HG02642 (cell line): ENCODE data around the gene NEIL1.
"Not testable (repeated sequence)": the region's sequence is repeated elsewhere in the genome, so short reads cannot be mapped to it uniquely, and the experiment has no call there.

Experiments
- ATAC-seq: cut with Tn5 transposase; IDR thresholded peaks from one replicate; pipeline ENCODE4 v1.9.1; 2021; ENCODE audit warnings: mild to moderate bottlenecking; ENCODE audit not compliant: unreplicated experiment, poor library complexity

The NEIL1 gene

GRCh38 chr15:75332093-75332492, 14.7 kb upstream of the NEIL1 start:
- ATAC-seq, result not testable (repeated sequence)

- ATAC-seq, result not testable (repeated sequence)
These were observed 13.0 kb upstream of the NEIL1 start for GRCh38 chr15:75333654-75334419.

- ATAC-seq, result no peak
These were observed 11.5 kb upstream of the NEIL1 start for GRCh38 chr15:75335313-75335704.

- ATAC-seq, result peak; percentile 76
These were observed 11.0 kb upstream of the NEIL1 start, which contains the start of gene COMMD4 for GRCh38 chr15:75335705-75336355. Gene COMMD4 (plus strand): TSS chr15:75336063. CDS start chr15:75336090, 27 bp downstream.

GRCh38 chr15:75338661-75339240, 8.1 kb upstream of the NEIL1 start:
- no peak for ATAC-seq

- ATAC-seq, result no peak
These were observed 7.2 kb upstream of the NEIL1 start for GRCh38 chr15:75339531-75340240.

- no peak for ATAC-seq
These were observed 4.6 kb upstream of the NEIL1 start for GRCh38 chr15:75342221-75342620.

- ATAC-seq, result not testable (repeated sequence)
These were observed 2.9 kb upstream of the NEIL1 start for GRCh38 chr15:75343953-75344352.

GRCh38 chr15:75347222-75348033, 589 bp downstream of the NEIL1 start:
- peak; percentile 65 for ATAC-seq

- peak; percentile 13 for ATAC-seq
These were observed 1.3 kb downstream of the NEIL1 start for GRCh38 chr15:75348034-75348561.

- no peak for ATAC-seq
These were observed 1.9 kb downstream of the NEIL1 start for GRCh38 chr15:75348562-75349350.

- not testable (repeated sequence) for ATAC-seq
These were observed 2.5 kb downstream of the NEIL1 start for GRCh38 chr15:75349351-75349669.

- no peak for ATAC-seq
These were observed 3.2 kb downstream of the NEIL1 start for GRCh38 chr15:75349851-75350588.

GRCh38 chr15:75350601-75351361, 3.9 kb downstream of the NEIL1 start:
- no peak for ATAC-seq

- ATAC-seq, result no peak
These were observed 5.6 kb downstream of the NEIL1 start for GRCh38 chr15:75352186-75353080.

GRCh38 chr15:75353604-75354003, 6.8 kb downstream of the NEIL1 start:
- no peak for ATAC-seq

GRCh38 chr15:75354454-75354853, 7.6 kb downstream of the NEIL1 start:
- no peak for ATAC-seq
